DOHH2 (cell line): Measurements from ENCODE around the gene DENND1B.

Experiments
- H3F3A ChIP-seq: fragments of 200-600 bp; sonication (generic), shearing (Covaris generic); 2 replicates; pipeline ENCODE4 v1.6.0; 2016; ENCODE audit warnings: antibody characterized with exemption, mild to moderate bottlenecking; ENCODE audit not compliant: control insufficient read depth, insufficient read depth
- H3K27ac ChIP-seq: fragments of 200-600 bp; sonication (generic); 2 replicates; pipeline ENCODE4 v1.5.1; 2014; ENCODE audit warnings: low read depth, mild to moderate bottlenecking, low read length, moderate library complexity
- H3K27me3 ChIP-seq: fragments of 200-600 bp; sonication (generic); 2 replicates; pipeline ENCODE4 v1.6.1; 2014; ENCODE audit warnings: mild to moderate bottlenecking, low read length, mixed read lengths; ENCODE audit not compliant: control insufficient read depth
- H3K36me3 ChIP-seq: fragments of 200-600 bp; sonication (generic); 2 replicates; pipeline ENCODE4 v1.6.1; 2014; ENCODE audit warnings: mild to moderate bottlenecking, low read length, moderate library complexity, mixed read lengths; ENCODE audit not compliant: control insufficient read depth
- H3K4me1 ChIP-seq: fragments of 200-600 bp; sonication (generic); 2 replicates; pipeline ENCODE4 v1.6.1; 2014; ENCODE audit warnings: mild to moderate bottlenecking, low read length, mixed read lengths; ENCODE audit not compliant: control insufficient read depth
- H3K4me2 ChIP-seq: fragments of 200-600 bp; sonication (generic); 2 replicates; pipeline ENCODE4 v1.6.0; 2014; ENCODE audit warnings: mild to moderate bottlenecking, low read length, moderate library complexity
- H3K4me3 ChIP-seq: fragments of 200-600 bp; sonication (generic); 2 replicates; pipeline ENCODE4 v1.5.1; 2014; ENCODE audit warnings: mild to moderate bottlenecking, low read length, mixed read lengths
- H3K79me2 ChIP-seq: fragments of 200-600 bp; sonication (generic); 2 replicates; pipeline ENCODE4 v1.6.1; 2014; ENCODE audit warnings: mild to moderate bottlenecking, low read length, mixed read lengths; ENCODE audit not compliant: control insufficient read depth
- H3K9me2 ChIP-seq: fragments of 200-600 bp; sonication (generic); replicated peaks from 2 replicates; pipeline ENCODE4 v1.6.1; 2014; ENCODE audit warnings: mild to moderate bottlenecking, low read length, mixed read lengths; ENCODE audit not compliant: control insufficient read depth
- H3K9me3 ChIP-seq: fragments of 200-600 bp; sonication (generic); 2 replicates; pipeline ENCODE4 v1.6.1; 2014; ENCODE audit warnings: antibody characterized with exemption, low read length, mixed read lengths; ENCODE audit not compliant: control insufficient read depth, insufficient read depth
- H4K20me1 ChIP-seq: fragments of 200-600 bp; sonication (generic); 2 replicates; pipeline ENCODE4 v1.6.0; 2014; ENCODE audit warnings: low read depth, mild to moderate bottlenecking, antibody characterized with exemption, low read length, moderate library complexity; ENCODE audit not compliant: control insufficient read depth, insufficient read depth
- EZH2phosphoT487 ChIP-seq: fragments of 200-600 bp; sonication (generic); IDR thresholded peaks from 2 replicates; pipeline ENCODE4 v1.6.1; 2017; ENCODE audit warnings: borderline replicate concordance, mild to moderate bottlenecking, antibody characterized with exemption, low read length, moderate library complexity, mixed read lengths
- TF ChIP-seq, protein P1 (sequence below): fragments of 200-600 bp; sonication (generic); IDR thresholded peaks from one replicate; pipeline ENCODE4 v1.5.1; 2014; ENCODE audit warnings: antibody characterized with exemption, mild to moderate bottlenecking, low read depth, low read length; ENCODE audit not compliant: poor library complexity, severe bottlenecking

DENND1B gene

DNA sequence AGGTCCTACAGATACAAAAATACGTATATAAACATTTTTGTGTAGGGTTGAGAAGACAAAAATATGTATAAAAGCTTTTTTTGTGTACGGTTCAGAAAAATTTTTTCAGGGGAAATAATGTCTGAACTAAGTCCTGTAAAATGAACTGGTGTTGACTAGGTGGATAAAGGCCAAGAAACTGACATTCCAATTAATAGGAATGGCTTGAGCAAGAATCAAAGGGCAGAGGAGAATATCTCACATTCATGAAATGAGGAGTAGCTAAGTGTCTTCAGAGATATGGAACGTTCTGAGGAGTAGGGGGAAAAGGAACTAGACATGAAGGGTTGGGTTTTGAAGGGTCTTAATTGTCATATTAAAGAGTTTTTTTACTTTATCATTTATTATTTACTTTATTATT lies 231.2 kb downstream of the DENND1B start:
- no peaks in the 10 kb centered on the region for H3K79me2 ChIP-seq
- H3K4me1 ChIP-seq: no peaks in the 10 kb centered on the region
- no peaks in the 10 kb centered on the region for H3K9me3 ChIP-seq
- no peaks in the 10 kb centered on the region for H3F3A ChIP-seq
- no peak overlapping the region for H3K27ac ChIP-seq
- H4K20me1 ChIP-seq: no peaks in the 10 kb centered on the region
- H3K27me3 ChIP-seq: no peaks in the 10 kb centered on the region
- no peak overlapping the region for H3K4me3 ChIP-seq
- no peak overlapping the region for H3K4me2 ChIP-seq
- TF ChIP-seq, protein P1, sequence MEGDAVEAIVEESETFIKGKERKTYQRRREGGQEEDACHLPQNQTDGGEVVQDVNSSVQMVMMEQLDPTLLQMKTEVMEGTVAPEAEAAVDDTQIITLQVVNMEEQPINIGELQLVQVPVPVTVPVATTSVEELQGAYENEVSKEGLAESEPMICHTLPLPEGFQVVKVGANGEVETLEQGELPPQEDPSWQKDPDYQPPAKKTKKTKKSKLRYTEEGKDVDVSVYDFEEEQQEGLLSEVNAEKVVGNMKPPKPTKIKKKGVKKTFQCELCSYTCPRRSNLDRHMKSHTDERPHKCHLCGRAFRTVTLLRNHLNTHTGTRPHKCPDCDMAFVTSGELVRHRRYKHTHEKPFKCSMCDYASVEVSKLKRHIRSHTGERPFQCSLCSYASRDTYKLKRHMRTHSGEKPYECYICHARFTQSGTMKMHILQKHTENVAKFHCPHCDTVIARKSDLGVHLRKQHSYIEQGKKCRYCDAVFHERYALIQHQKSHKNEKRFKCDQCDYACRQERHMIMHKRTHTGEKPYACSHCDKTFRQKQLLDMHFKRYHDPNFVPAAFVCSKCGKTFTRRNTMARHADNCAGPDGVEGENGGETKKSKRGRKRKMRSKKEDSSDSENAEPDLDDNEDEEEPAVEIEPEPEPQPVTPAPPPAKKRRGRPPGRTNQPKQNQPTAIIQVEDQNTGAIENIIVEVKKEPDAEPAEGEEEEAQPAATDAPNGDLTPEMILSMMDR: no peak
- TF ChIP-seq EZH2phosphoT487: no peak
- H3K9me2 ChIP-seq: no peaks in the 10 kb centered on the region
- H3K36me3 ChIP-seq: no peaks in the 10 kb centered on the region

DNA sequence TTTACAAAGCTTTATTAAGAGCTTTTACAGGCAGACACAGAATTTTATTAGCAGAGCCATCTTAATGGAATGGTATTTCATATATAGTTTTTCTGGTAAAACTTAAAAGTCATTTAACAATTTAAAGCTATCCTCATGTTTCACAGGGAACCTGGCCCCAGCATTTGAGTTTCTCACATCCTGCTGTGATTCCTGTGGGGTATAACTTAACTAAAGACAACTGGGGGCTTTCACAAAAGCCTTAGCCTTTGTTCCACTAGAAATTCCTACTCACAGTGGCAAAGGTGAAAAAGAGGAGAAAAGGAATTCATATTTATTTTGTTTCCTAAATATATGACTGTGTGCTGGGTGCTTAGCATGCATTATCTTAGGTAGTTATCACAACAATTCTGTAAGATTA lies 233.9 kb downstream of the DENND1B start:
- H3K4me2 ChIP-seq: no peak overlapping the region
- no peak for TF ChIP-seq EZH2phosphoT487

DNA sequence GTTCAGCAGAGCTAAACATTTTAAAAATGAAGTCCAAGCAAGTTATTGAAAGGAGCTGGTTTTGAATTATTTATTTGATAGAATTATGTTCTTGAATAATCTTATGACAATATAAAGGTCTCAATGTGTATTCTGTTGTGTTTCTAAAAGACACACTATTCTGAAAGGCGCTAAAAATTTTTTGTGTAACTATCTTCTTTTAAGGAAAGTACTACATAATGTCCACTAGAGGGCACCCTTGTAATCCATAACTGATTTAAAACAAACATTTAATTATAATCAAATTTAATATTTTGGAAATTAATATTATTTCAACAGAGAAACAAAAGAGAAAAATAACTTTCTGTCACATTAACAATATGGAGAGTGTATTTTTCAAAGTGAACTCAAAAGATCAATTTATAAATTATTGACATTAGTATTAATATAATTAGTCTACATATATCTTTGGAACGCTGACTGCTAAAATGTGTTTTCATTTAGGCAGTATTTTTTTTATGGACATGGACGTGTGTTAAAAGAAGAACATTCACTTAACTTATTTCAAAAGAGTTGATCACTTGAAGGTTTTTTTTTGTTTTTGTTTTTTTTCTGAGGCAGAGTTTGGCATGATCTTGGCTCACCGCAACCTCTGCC lies 248.4 kb downstream of the DENND1B start:
- no peak overlapping the region for H3K27ac ChIP-seq
- H3K4me3 ChIP-seq: no peak overlapping the region
- H3K9me3 ChIP-seq: no peaks in the 10 kb centered on the region
- no peaks in the 10 kb centered on the region for H3K79me2 ChIP-seq
- no peaks in the 10 kb centered on the region for H3K27me3 ChIP-seq
- no peaks in the 10 kb centered on the region for H4K20me1 ChIP-seq
- H3F3A ChIP-seq: no peaks in the 10 kb centered on the region
- no peak overlapping the region for H3K4me2 ChIP-seq
- H3K9me2 ChIP-seq: no peaks in the 10 kb centered on the region
- H3K36me3 ChIP-seq: no peaks in the 10 kb centered on the region
- no peak for TF ChIP-seq EZH2phosphoT487
- TF ChIP-seq, protein P1: peak; percentile 34
- H3K4me1 ChIP-seq: no peaks in the 10 kb centered on the region

More for the DNA sequence above, 233.9 kb downstream of the DENND1B start:
- H3K27ac ChIP-seq: no peak overlapping the region
- H4K20me1 ChIP-seq: no peaks in the 10 kb centered on the region
- H3K9me2 ChIP-seq: no peaks in the 10 kb centered on the region
- no peaks in the 10 kb centered on the region for H3K27me3 ChIP-seq
- no peaks in the 10 kb centered on the region for H3F3A ChIP-seq
- H3K9me3 ChIP-seq: no peaks in the 10 kb centered on the region
- no peaks in the 10 kb centered on the region for H3K4me1 ChIP-seq
- no peak overlapping the region for H3K4me3 ChIP-seq
- no peaks in the 10 kb centered on the region for H3K79me2 ChIP-seq
- no peaks in the 10 kb centered on the region for H3K36me3 ChIP-seq

DNA sequence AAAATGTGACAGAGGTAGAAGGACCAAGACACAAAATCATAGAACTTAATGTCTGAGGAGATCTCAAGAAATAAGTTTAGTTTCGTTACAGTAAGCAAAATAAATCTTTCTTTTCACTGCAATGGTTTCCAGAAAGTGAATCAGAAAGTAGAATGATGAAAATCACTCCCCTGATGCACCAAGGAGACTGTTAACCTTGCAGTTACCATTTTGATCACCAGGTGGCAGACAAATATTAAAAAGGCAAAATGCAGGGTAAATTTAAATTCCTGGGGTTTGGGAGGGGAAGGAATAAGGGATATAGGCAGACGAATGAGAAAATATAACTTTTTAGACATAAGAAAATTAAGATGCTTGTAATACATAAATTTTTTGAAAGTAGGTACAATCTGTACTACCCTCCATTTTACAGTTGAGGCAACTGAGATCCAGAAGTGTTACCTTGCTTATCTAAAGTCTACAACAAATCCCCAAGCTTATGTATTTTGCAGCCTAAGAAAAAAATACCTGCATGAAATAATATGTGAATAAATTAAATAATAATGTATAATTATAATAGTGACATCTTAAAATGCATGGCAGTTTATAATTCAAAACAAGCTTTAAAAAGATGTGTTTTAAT lies 254.1 kb downstream of the DENND1B start:
- no peaks in the 10 kb centered on the region for H3K9me3 ChIP-seq
- TF ChIP-seq, protein P1: peak; percentile 80
- TF ChIP-seq EZH2phosphoT487: no peak
- H3K27ac ChIP-seq: no peak overlapping the region
- no peaks in the 10 kb centered on the region for H3K36me3 ChIP-seq
- no peaks in the 10 kb centered on the region for H3F3A ChIP-seq
- no peaks in the 10 kb centered on the region for H3K4me1 ChIP-seq
- no peaks in the 10 kb centered on the region for H3K27me3 ChIP-seq
- H3K79me2 ChIP-seq: no peaks in the 10 kb centered on the region
- no peak overlapping the region for H3K4me2 ChIP-seq
- H4K20me1 ChIP-seq: no peaks in the 10 kb centered on the region; the same call in 1 of the 2 replicates
- H3K9me2 ChIP-seq: no peaks in the 10 kb centered on the region
- H3K4me3 ChIP-seq: no peak overlapping the region
